CD4-positive, alpha-beta T cell (primary cell): ENCODE measurements around the gene IFT27. TPM values are rescaled to one million over a fixed set of nuclear protein-coding genes. Genes with fewer than 3 reads are reported as not detected.

ENCODE experiments used
- ATAC-seq: fragments of 200-7000 bp; cut with Tn5 transposase; one replicate; pipeline ENCODE4 v1.10.0; 2022; ENCODE audit warnings: mild to moderate bottlenecking; ENCODE audit not compliant: poor library complexity
- CTCF ChIA-PET: fragments of 350-600 bp; sonication (Branson Sonifier 250); formaldehyde crosslinking; loops from one replicate; lab custom pipeline; 2021; ENCODE audit warnings: antibody characterized with exemption, inconsistent platforms; lab: Charles Lee
- POLR2A ChIA-PET: fragments of 350-600 bp; sonication (Branson Sonifier 250); formaldehyde crosslinking; loops from one replicate; lab custom pipeline; 2021; ENCODE audit warnings: antibody characterized with exemption, inconsistent platforms; lab: Charles Lee
- DNase-seq, 14 experiments: peaks; one replicate each; pipeline ENCODE4 v3.0.0-alpha.2; 2013 to 2020; ENCODE audit warnings: mixed read lengths in 2 of 14
- H3K27ac ChIP-seq, 2 donors: one replicate each; pipeline versions ENCODE4 v1.5.1 to v1.7.0; 2013; ENCODE audit warnings: low read length in 2 of 2, low read depth in 1 of 2, mild to moderate bottlenecking in 1 of 2
- H3K27me3 ChIP-seq, 2 experiments: 1 replicate in 1 of 2; 2 replicates in 1 of 2; pipeline versions ENCODE4 v1.6.1 to v1.7.0; 2013; ENCODE audit warnings: low read length in 2 of 2, control low read depth in 1 of 2, mild to moderate bottlenecking in 1 of 2, moderate library complexity in 1 of 2; ENCODE audit not compliant: insufficient read depth in 2 of 2, control insufficient read depth in 1 of 2
- H3K36me3 ChIP-seq: one replicate; pipeline ENCODE4 v1.6.1; 2013; ENCODE audit warnings: low read length, control low read depth; ENCODE audit not compliant: insufficient read depth
- H3K4me1 ChIP-seq: one replicate; pipeline ENCODE4 v1.6.1; 2013; ENCODE audit warnings: low read length, control low read depth; ENCODE audit not compliant: insufficient read depth
- H3K4me3 ChIP-seq: one replicate; pipeline ENCODE4 v1.5.1; 2013; ENCODE audit warnings: mild to moderate bottlenecking, low read length, moderate library complexity
- H3K9me3 ChIP-seq, 2 experiments: 1 replicate in 1 of 2; 2 replicates in 1 of 2; pipeline versions ENCODE4 v1.6.1 to v1.7.0; 2013; ENCODE audit warnings: low read length in 2 of 2, mild to moderate bottlenecking in 2 of 2, control low read depth in 1 of 2, moderate library complexity in 1 of 2; ENCODE audit not compliant: control insufficient read depth in 1 of 2, insufficient read depth in 1 of 2
- H3K27ac Mint-ChIP-seq: one replicate; pipeline ENCODE4 v1.8.0; 2020; ENCODE audit warnings: mixed read lengths
- H3K27me3 Mint-ChIP-seq: one replicate; pipeline ENCODE4 v1.8.0; 2021; ENCODE audit warnings: mixed read lengths
- H3K36me3 Mint-ChIP-seq: one replicate; pipeline ENCODE4 v1.8.0; 2021; ENCODE audit warnings: low read depth, mixed read lengths
- H3K4me1 Mint-ChIP-seq: one replicate; pipeline ENCODE4 v1.8.0; 2021; ENCODE audit warnings: low read depth, mixed read lengths
- H3K4me3 Mint-ChIP-seq: one replicate; pipeline ENCODE4 v1.8.0; 2020; ENCODE audit warnings: mild to moderate bottlenecking, mixed read lengths
- H3K9me3 Mint-ChIP-seq: one replicate; pipeline ENCODE4 v1.8.0; 2020; ENCODE audit warnings: mixed read lengths
- intact Hi-C, 2 experiments: fragments of 100-400 bp; cut with DNase I in 1 of 2; cut with micrococcal nuclease in 1 of 2; formaldehyde crosslinking; loops; one replicate each; pipeline versions ENCODE4 v1.15.1 to v1.9.0; 2023 to 2025; cut with DNase I, micrococcal nuclease
- total RNA-seq, 174 experiments: library from RNA in 2 of 174; stranded (reverse) in 2 of 174; gene quantifications; one replicate each; pipeline ENCODE4 v1.2.3 and lab custom pipeline; 2021 to 2026
- TF ChIP-seq, protein P1 (sequence below): fragments of 200-600 bp; IDR thresholded peaks from one replicate; pipeline ENCODE4 v1.8.0; 2022; ENCODE audit warnings: antibody characterized with exemption, mild to moderate bottlenecking

The IFT27 gene
- total RNA-seq, 2 experiments from 2014 or later, result 10.2 to 10.9 TPM

DNA sequence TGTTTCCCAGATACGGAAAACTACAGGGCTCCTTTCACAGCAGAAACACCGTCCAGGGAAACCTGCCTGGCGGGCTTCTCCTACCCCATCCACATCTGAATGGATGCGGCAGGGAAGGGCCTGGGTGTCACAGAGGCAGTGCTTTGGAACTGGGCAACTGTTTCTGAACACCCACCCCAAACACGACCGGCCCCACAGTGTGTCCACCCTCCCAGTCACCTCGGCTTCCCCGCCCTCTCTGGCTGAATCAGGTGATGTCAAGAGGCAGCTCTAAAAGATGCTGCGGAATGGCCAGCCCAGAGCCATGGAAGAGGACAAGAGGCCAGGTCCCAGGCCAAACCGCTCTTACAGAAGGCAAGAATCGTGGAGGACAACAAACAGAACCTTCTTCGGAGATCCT is 22.0 kb downstream of the IFT27 start:
- no peaks in the 10 kb centered on the region for H3K9me3 ChIP-seq
- H3K27me3 ChIP-seq, result peaks cover 5 to 19% of the 10 kb centered on the region in 2 experiments
- H3K4me3 Mint-ChIP-seq, result no peak overlapping the region
- intact Hi-C loops, result no loop called here
- ChIA-PET POLR2A (no interaction called here), CTCF (no interaction called here)
- no peaks in the 10 kb centered on the region for H3K36me3 Mint-ChIP-seq
- no peaks in the 10 kb centered on the region for H3K9me3 Mint-ChIP-seq
- no peak overlapping the region for H3K27ac ChIP-seq
- peaks cover 4% of the 10 kb centered on the region for H3K4me1 ChIP-seq
- peaks cover 4% of the 10 kb centered on the region for H3K4me1 Mint-ChIP-seq
- TF ChIP-seq, protein P1, sequence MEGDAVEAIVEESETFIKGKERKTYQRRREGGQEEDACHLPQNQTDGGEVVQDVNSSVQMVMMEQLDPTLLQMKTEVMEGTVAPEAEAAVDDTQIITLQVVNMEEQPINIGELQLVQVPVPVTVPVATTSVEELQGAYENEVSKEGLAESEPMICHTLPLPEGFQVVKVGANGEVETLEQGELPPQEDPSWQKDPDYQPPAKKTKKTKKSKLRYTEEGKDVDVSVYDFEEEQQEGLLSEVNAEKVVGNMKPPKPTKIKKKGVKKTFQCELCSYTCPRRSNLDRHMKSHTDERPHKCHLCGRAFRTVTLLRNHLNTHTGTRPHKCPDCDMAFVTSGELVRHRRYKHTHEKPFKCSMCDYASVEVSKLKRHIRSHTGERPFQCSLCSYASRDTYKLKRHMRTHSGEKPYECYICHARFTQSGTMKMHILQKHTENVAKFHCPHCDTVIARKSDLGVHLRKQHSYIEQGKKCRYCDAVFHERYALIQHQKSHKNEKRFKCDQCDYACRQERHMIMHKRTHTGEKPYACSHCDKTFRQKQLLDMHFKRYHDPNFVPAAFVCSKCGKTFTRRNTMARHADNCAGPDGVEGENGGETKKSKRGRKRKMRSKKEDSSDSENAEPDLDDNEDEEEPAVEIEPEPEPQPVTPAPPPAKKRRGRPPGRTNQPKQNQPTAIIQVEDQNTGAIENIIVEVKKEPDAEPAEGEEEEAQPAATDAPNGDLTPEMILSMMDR, result no peak
- H3K27ac Mint-ChIP-seq, result no peak overlapping the region
- DNase-seq, result no peak
- H3K27me3 Mint-ChIP-seq, result peaks cover 30% of the 10 kb centered on the region
- H3K4me3 ChIP-seq, result no peak overlapping the region
- no peak for ATAC-seq
- no peaks in the 10 kb centered on the region for H3K36me3 ChIP-seq

DNA sequence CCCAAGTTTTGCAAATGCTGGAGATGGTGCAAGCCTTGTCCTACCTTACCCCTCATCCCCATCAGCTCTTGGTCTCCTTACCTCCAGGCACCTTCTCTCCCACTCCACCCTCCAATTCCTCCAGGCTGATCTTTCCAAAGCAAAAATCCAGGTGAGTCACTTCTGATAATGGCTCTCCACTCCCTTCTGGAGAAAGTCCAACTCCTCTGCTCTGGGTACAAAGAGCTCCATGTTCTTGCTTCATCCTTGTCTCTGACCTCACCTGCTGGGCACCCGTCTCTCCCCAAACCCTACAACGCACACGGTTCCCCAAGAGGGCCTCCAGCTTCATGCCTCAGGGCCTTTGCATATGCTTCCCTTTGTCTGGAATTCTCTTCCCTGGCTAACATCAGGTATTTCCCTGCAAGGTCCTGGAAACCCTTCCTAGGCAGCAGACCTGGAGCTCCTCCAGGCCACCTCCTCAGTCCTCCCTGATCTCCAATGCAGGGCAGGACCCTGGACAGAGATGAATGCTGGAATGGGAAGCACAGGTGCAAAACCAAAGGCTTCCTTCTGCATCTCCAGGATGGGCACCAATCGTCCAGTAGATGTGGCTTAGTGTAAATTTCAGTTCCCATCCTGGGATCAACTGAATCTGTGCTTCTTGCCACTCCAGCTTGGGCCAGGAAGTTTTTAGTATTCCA is 22.7 kb downstream of the IFT27 start:
- H3K36me3 Mint-ChIP-seq, result no peaks in the 10 kb centered on the region
- H3K4me1 ChIP-seq, result peaks cover 4% of the 10 kb centered on the region
- peaks cover 5 to 19% of the 10 kb centered on the region in 2 experiments for H3K27me3 ChIP-seq
- no peak overlapping the region for H3K27ac ChIP-seq
- no peak overlapping the region for H3K4me3 Mint-ChIP-seq
- no peak for ATAC-seq
- POLR2A ChIA-PET, result no interaction called here
- H3K36me3 ChIP-seq, result no peaks in the 10 kb centered on the region
- peaks cover 4% of the 10 kb centered on the region for H3K4me1 Mint-ChIP-seq
- no peak overlapping the region for H3K4me3 ChIP-seq
- TF ChIP-seq, protein P1, result no peak
- no peak overlapping the region for H3K27ac Mint-ChIP-seq
- intact Hi-C loops, result no loop called here
- CTCF ChIA-PET, result interaction anchor here (0.6 kb wide), 1 partner anchor 499 kb away, joined by 3 read pairs; no protein-coding TSS in a partner anchor
- peaks cover 30% of the 10 kb centered on the region for H3K27me3 Mint-ChIP-seq
- H3K9me3 ChIP-seq, result no peaks in the 10 kb centered on the region
- no peak for DNase-seq
- no peaks in the 10 kb centered on the region for H3K9me3 Mint-ChIP-seq

DNA sequence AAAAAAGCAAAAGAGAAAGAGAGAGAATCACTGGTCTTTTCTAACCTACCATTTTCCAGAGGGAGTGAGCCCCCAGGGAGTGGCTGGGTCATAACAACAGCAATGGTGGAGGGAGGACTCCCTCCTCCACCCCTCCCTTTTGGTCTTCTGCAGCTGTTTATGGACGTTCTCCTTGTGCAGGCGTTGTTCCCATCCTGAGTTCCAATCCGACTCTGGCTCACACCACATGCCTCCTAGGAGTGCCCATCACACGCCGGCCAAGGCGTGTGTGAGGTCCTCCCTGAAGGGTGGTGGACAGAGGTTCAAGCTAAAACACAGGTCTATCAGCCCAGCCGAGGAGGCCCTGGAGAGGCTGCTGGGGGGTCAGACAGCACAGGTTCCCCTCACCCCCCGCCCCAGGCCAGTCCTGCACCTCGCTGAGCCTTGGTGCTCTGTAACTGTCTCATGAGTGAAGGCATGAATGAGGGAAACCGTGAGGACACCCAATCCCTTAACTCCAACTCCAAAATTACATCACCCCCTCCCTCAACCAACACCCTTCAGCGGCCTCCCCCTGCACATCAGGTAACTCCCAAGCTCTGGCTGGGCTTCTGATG is 29.4 kb downstream of the IFT27 start:
- peaks cover 0 to 4% of the 10 kb centered on the region in 2 experiments for H3K27me3 ChIP-seq
- intact Hi-C loops, result no loop called here
- no peaks in the 10 kb centered on the region for H3K9me3 Mint-ChIP-seq
- DNase-seq (no peak), ATAC-seq (no peak)
- H3K4me1 Mint-ChIP-seq, result no peaks in the 10 kb centered on the region
- TF ChIP-seq, protein P1, result no peak
- peaks cover 19% of the 10 kb centered on the region for H3K27me3 Mint-ChIP-seq
- H3K36me3 ChIP-seq, result no peaks in the 10 kb centered on the region
- H3K9me3 ChIP-seq, result no peaks in the 10 kb centered on the region
- H3K36me3 Mint-ChIP-seq, result no peaks in the 10 kb centered on the region
- H3K4me1 ChIP-seq, result no peaks in the 10 kb centered on the region
- H3K27ac Mint-ChIP-seq, result no peak overlapping the region
- ChIA-PET POLR2A (no interaction called here), CTCF (no interaction called here)
- H3K27ac ChIP-seq, result no peak overlapping the region
- no peak overlapping the region for H3K4me3 Mint-ChIP-seq
- no peak overlapping the region for H3K4me3 ChIP-seq
